SK-N-DZ (cell line): ENCODE measurements around the gene CNTNAP2.

Experiments
- DNase-seq: peaks from one replicate; pipeline ENCODE4 v3.0.0-alpha.2; 2015; ENCODE audit warnings: low spot score

The CNTNAP2 gene

GRCh38 chr7:146665023-146665422 is 548.4 kb downstream of the CNTNAP2 start:
- DNase-seq: no peak

GRCh38 chr7:146670532-146670931 is 553.9 kb downstream of the CNTNAP2 start:
- no peak for DNase-seq

- DNase-seq: no peak
Observed at GRCh38 chr7:146681487-146681886, 564.9 kb downstream of the CNTNAP2 start.

- no peak for DNase-seq
Observed at GRCh38 chr7:146683439-146683838, 566.8 kb downstream of the CNTNAP2 start.

GRCh38 chr7:146690987-146691386 is 574.4 kb downstream of the CNTNAP2 start:
- no peak for DNase-seq

GRCh38 chr7:146698995-146699610 is 582.5 kb downstream of the CNTNAP2 start:
- peak; percentile 54 for DNase-seq

GRCh38 chr7:146700015-146700560 is 583.5 kb downstream of the CNTNAP2 start:
- DNase-seq: no peak

- no peak for DNase-seq
Observed at GRCh38 chr7:146701166-146701565, 584.6 kb downstream of the CNTNAP2 start.

- DNase-seq: no peak
Observed at GRCh38 chr7:146702898-146703297, 586.3 kb downstream of the CNTNAP2 start.

GRCh38 chr7:146709451-146710027 is 592.9 kb downstream of the CNTNAP2 start:
- DNase-seq: no peak

GRCh38 chr7:146713205-146713604 is 596.6 kb downstream of the CNTNAP2 start:
- DNase-seq: no peak

GRCh38 chr7:146713934-146714333 is 597.3 kb downstream of the CNTNAP2 start:
- DNase-seq: no peak

- DNase-seq: no peak
Observed at GRCh38 chr7:146720195-146720594, 603.6 kb downstream of the CNTNAP2 start.

GRCh38 chr7:146722986-146723385 is 606.4 kb downstream of the CNTNAP2 start:
- DNase-seq: no peak

GRCh38 chr7:146725520-146725919 is 608.9 kb downstream of the CNTNAP2 start:
- DNase-seq: no peak

GRCh38 chr7:146728141-146728540 is 611.5 kb downstream of the CNTNAP2 start:
- no peak for DNase-seq

- DNase-seq: no peak
Observed at GRCh38 chr7:146728611-146729010, 612.0 kb downstream of the CNTNAP2 start.

- no peak for DNase-seq
Observed at GRCh38 chr7:146731185-146731584, 614.6 kb downstream of the CNTNAP2 start.

- DNase-seq: no peak
Observed at GRCh38 chr7:146735992-146736391, 619.4 kb downstream of the CNTNAP2 start.

- no peak for DNase-seq
Observed at GRCh38 chr7:146736446-146737190, 620.0 kb downstream of the CNTNAP2 start.

- no peak for DNase-seq
Observed at GRCh38 chr7:146740039-146740438, 623.4 kb downstream of the CNTNAP2 start.

- no peak for DNase-seq
Observed at GRCh38 chr7:146741911-146742310, 625.3 kb downstream of the CNTNAP2 start.

GRCh38 chr7:146754385-146754784 is 637.8 kb downstream of the CNTNAP2 start:
- no peak for DNase-seq
